Hematopoietic multipotent progenitor cell treated with erythropoietin and hydrocortisone succinate and interleukin-3 and kit ligand, for 15 days (in vitro differentiated cells): Measurements from ENCODE around the gene HS3ST6.
"Not testable (repeated sequence)": the region's sequence is repeated elsewhere in the genome, so short reads cannot be mapped to it uniquely, and the experiment has no call there.

ENCODE experiments used
- DNase-seq: peaks from one replicate; pipeline ENCODE4 v3.0.0-alpha.2; 2015; ENCODE audit warnings: low spot score

The HS3ST6 gene

GRCh38 chr16:1877804-1878203 is 40.4 kb downstream of the HS3ST6 start:
- DNase-seq, result no peak

GRCh38 chr16:1877089-1877488 is 41.1 kb downstream of the HS3ST6 start:
- no peak for DNase-seq

- no peak for DNase-seq
Observed at GRCh38 chr16:1876468-1876867, 41.7 kb downstream of the HS3ST6 start.

- not testable (repeated sequence) for DNase-seq
Observed at GRCh38 chr16:1876066-1876465, 42.1 kb downstream of the HS3ST6 start.

- no peak for DNase-seq
Observed at GRCh38 chr16:1874854-1875253, 43.4 kb downstream of the HS3ST6 start.

GRCh38 chr16:1871974-1872635 is 46.1 kb downstream of the HS3ST6 start, which contains the start of gene MEIOB:
Gene MEIOB, minus strand, starts transcription at chr16:1872164. Its CDS starts 3,989 bp downstream, at chr16:1868175.
- DNase-seq, result peak; percentile 56

- DNase-seq, result no peak
Observed at GRCh38 chr16:1870365-1871082, 47.7 kb downstream of the HS3ST6 start.

GRCh38 chr16:1865902-1866690 is 52.1 kb downstream of the HS3ST6 start:
- no peak for DNase-seq

- DNase-seq, result peak; percentile 66
Observed at GRCh38 chr16:1863681-1864460, 54.3 kb downstream of the HS3ST6 start.

- DNase-seq, result no peak
Observed at GRCh38 chr16:1862394-1862793, 55.8 kb downstream of the HS3ST6 start.

GRCh38 chr16:1861730-1862129 is 56.5 kb downstream of the HS3ST6 start:
- no peak for DNase-seq
